K562 (cell line): ENCODE results near the gene A2ML1. TPM values are rescaled to one million over a fixed set of nuclear protein-coding genes. Genes with fewer than 3 reads are reported as not detected.

Source experiments
- ATAC-seq: fragments of 200-7000 bp; cut with Tn5 transposase; 3 replicates; pipeline ENCODE4 v1.9.1; 2020; ENCODE audit warnings: moderate library complexity
- BruUV-seq: library from RNA; stranded (reverse); fragments of 400-500 nt; replicated peaks from 2 replicates; lab custom pipeline; 2021; lab: Mats Ljungman, UMichigan
- CTCF ChIA-PET: fragments of 300-600 bp; formaldehyde crosslinking; extraction: SDS; loops from one replicate; lab custom pipeline; 2021; ENCODE audit warnings: low intra/inter-chr PET ratio; lab: Yijun Ruan, JAX
- POLR2A ChIA-PET: fragments of 300-600, 350-650 bp; sonication (Branson Sonifier 250); formaldehyde crosslinking; extraction: SDS; loops from one replicate; lab custom pipeline; 2021; ENCODE audit warnings: antibody characterized with exemption, inconsistent platforms; lab: Yijun Ruan, JAX
- DNase-seq, 4 experiments: peaks; one replicate each; pipeline versions ENCODE4 v3.0.0 to v3.0.0-alpha.2; 2011 to 2018; ENCODE audit warnings: low spot score in 3 of 4, mixed read lengths in 3 of 4; ENCODE audit errors: extremely low read depth in 1 of 4
- FAIRE-seq: peaks from 2 replicates; lab custom pipeline; 2011; peaks lifted over from hg19 to GRCh38; lab: Jason Lieb, UNC
- H2AFZ ChIP-seq: 2 replicates; pipeline ENCODE4 v1.6.0; 2011; ENCODE audit warnings: low read depth, low read length, control low read depth, inconsistent platforms
- H3K27ac ChIP-seq: fragments of 200-600 bp; 3 replicates; pipeline ENCODE4 v1.8.0; 2011; ENCODE audit warnings: low read depth, mild to moderate bottlenecking, control low read depth, inconsistent platforms, low read length, moderate library complexity, mixed read lengths; ENCODE audit errors: extremely low read depth
- H3K27me3 ChIP-seq, 2 experiments: fragments of 300-600 bp in 1 of 2; 2 replicates in 1 of 2; 3 replicates in 1 of 2; pipeline versions ENCODE4 v1.6.0 to v1.8.0; 2011; ENCODE audit warnings: inconsistent platforms in 2 of 2, low read length in 2 of 2, mild to moderate bottlenecking in 1 of 2, mixed read lengths in 1 of 2, moderate library complexity in 1 of 2; ENCODE audit not compliant: control insufficient read depth in 2 of 2, insufficient read depth in 2 of 2
- H3K36me3 ChIP-seq: fragments of 300-600 bp; 3 replicates; pipeline ENCODE4 v1.8.0; 2011; ENCODE audit warnings: mild to moderate bottlenecking, low read length, inconsistent platforms; ENCODE audit not compliant: control insufficient read depth, insufficient read depth
- H3K4me1 ChIP-seq, 2 experiments: fragments of 200-600 bp in 1 of 2; replicated peaks in 1 of 2; 2 replicates in 1 of 2; 3 replicates in 1 of 2; pipeline versions ENCODE4 v1.5.1 to v1.8.0; 2011; ENCODE audit warnings: inconsistent platforms in 2 of 2, low read length in 2 of 2, mild to moderate bottlenecking in 1 of 2, mixed read lengths in 1 of 2, moderate library complexity in 1 of 2; ENCODE audit not compliant: control insufficient read depth in 2 of 2, insufficient read depth in 2 of 2
- H3K4me2 ChIP-seq: 2 replicates; pipeline ENCODE4 v1.6.1; 2011; ENCODE audit warnings: low read length, control low read depth, inconsistent platforms, mixed read lengths; ENCODE audit not compliant: insufficient read depth
- H3K4me3 ChIP-seq: fragments of 200-600 bp; sonication (generic), shearing (Covaris generic); 2 replicates; pipeline ENCODE4 v1.5.1; 2016; ENCODE audit warnings: control low read depth, inconsistent platforms
- H3K79me2 ChIP-seq: fragments of 200-600 bp; 3 replicates; pipeline ENCODE4 v1.8.0; 2011; ENCODE audit warnings: low read length, inconsistent platforms; ENCODE audit not compliant: control insufficient read depth, insufficient read depth
- H3K9ac ChIP-seq, 2 experiments: 2 replicates each; pipeline versions ENCODE4 v1.6.0 to v1.6.1; 2011; ENCODE audit warnings: low read depth in 2 of 2, low read length in 2 of 2, control low read depth in 1 of 2, inconsistent platforms in 1 of 2, mild to moderate bottlenecking in 1 of 2, mixed read lengths in 1 of 2; ENCODE audit not compliant: insufficient read depth in 1 of 2
- H3K9me1 ChIP-seq: one replicate; pipeline ENCODE4 v1.6.0; 2011; ENCODE audit warnings: inconsistent platforms, mild to moderate bottlenecking, low read length, moderate library complexity; ENCODE audit not compliant: control insufficient read depth, insufficient read depth
- H3K9me3 ChIP-seq: replicated peaks from 2 replicates; pipeline ENCODE4 v1.5.1; 2011; ENCODE audit warnings: low read depth, low read length, inconsistent platforms; ENCODE audit not compliant: control insufficient read depth, insufficient read depth
- H4K20me1 ChIP-seq: replicated peaks from 2 replicates; pipeline ENCODE4 v1.6.1; 2011; ENCODE audit warnings: low read length, inconsistent platforms, mixed read lengths; ENCODE audit not compliant: control insufficient read depth, insufficient read depth
- CREB3 ChIP-seq: fragments of 450-650 bp; conservative IDR thresholded peaks from 2 replicates; pipeline ENCODE4 v1.6.1; 2016; ENCODE audit warnings: missing genetic modification characterization, low read depth, mild to moderate bottlenecking, missing compliant biosample characterization, moderate library complexity
- GABPA ChIP-seq: fragments of 200-800 bp; sonication (Bioruptor generic); conservative IDR thresholded peaks from 2 replicates; pipeline ENCODE4 v1.6.1; 2016; ENCODE audit warnings: low read depth, missing genetic modification characterization, missing compliant biosample characterization
- NR2C1 ChIP-seq, 2 experiments: fragments of 450-650 bp; IDR thresholded peaks; 2 replicates each; pipeline ENCODE4 v1.6.1; 2017; ENCODE audit warnings: mild to moderate bottlenecking in 2 of 2, antibody characterized with exemption in 1 of 2, inconsistent platforms in 1 of 2, missing compliant biosample characterization in 1 of 2, missing genetic modification characterization in 1 of 2
- NR4A1 ChIP-seq, 2 experiments: fragments of 250-450 bp in 1 of 2; fragments of 450-650 bp in 1 of 2; sonication (Bioruptor Pico) in 1 of 2; IDR thresholded peaks; 2 replicates each; pipeline versions ENCODE4 v1.4.0 to v1.6.1; 2016 to 2020; ENCODE audit warnings: mild to moderate bottlenecking in 2 of 2, missing compliant biosample characterization in 1 of 2, missing genetic modification characterization in 1 of 2, moderate library complexity in 1 of 2
- ZC3H8 ChIP-seq: fragments of 450-650 bp; IDR thresholded peaks from 2 replicates; pipeline ENCODE4 v1.6.1; 2017
- ZNF253 ChIP-seq: fragments of 250-450 bp; sonication (Bioruptor Pico); conservative IDR thresholded peaks from 2 replicates; pipeline ENCODE4 v1.6.1; 2021; ENCODE audit warnings: mild to moderate bottlenecking
- ZNF592 ChIP-seq: fragments of 450-650 bp; IDR thresholded peaks from 2 replicates; pipeline ENCODE4 v1.6.1; 2017; ENCODE audit warnings: antibody characterized with exemption, mild to moderate bottlenecking
- WGBS: fragments of 100-300 bp; shearing (Covaris generic); methylation state at CpG from one replicate; pipeline ENCODE4 v1.1.6; 2016; ENCODE audit warnings: low coverage, mixed read lengths; ENCODE audit not compliant: insufficient coverage; ENCODE audit errors: missing lambda C conversion rate; 5-methylcytosine and 5-hydroxymethylcytosine counted together
- in situ Hi-C: fragments of 300-500 bp; cut with MboI; formaldehyde crosslinking; loops from 4 replicates; pipeline ENCODE4 v1.15.0; 2018; ENCODE audit warnings: inconsistent platforms, mixed read lengths
- intact Hi-C: fragments of 100-400 bp; cut with micrococcal nuclease; formaldehyde crosslinking; loops from 2 replicates; pipeline ENCODE4 v1.14.2; 2022
- polyA plus RNA-seq, 8 experiments: library from polyadenylated mRNA; depleted of rRNA in 4 of 8; stranded (reverse) in 5 of 8; unstranded in 3 of 8; fragments of >200 nt; fragmentation: Nextera tagmentation in 2 of 8; fragmentation: Illumina TruSeq in 1 of 8; extraction: Ambion mirVana in 2 of 8; extraction: Trizol in 1 of 8; gene quantifications; 2 replicates each; pipeline versions ENCODE4 v1.2.1 to v1.2.3, GENCODE V29; 2011 to 2014; ENCODE audit warnings: inconsistent platforms in 1 of 8, missing spikeins in 1 of 8
- total RNA-seq, 7 experiments: library from RNA; depleted of rRNA in 6 of 7; stranded (reverse); fragments of >200 nt in 6 of 7; fragmentation: Illumina TruSeq in 2 of 7; extraction: Trizol in 2 of 7; gene quantifications; 2 replicates each; pipeline versions ENCODE4 v1.2.1 to v1.2.3, GENCODE V29; 2011 to 2021; ENCODE audit warnings: low replicate concordance in 1 of 7

The A2ML1 gene
- total and polyA plus RNA-seq, 9 of the 15 experiments (the other 6 are each of a cell fraction or from before 2014, with no cell fraction given): 0.04 to 0.47 (median 0.13) TPM

GRCh38 chr12:8832500-8832899 is 10.1 kb downstream of the A2ML1 start:
- ATAC-seq (no peak), FAIRE-seq (no peak), DNase-seq (no peak)
- Histone ChIP-seq H3K27me3 (no peaks in the 10 kb centered on the region), H2AFZ (0 out of 2 replicates have a peak overlapping the region, but pooled peaks have one; percentile 16), H3K4me3 (no peak overlapping the region), H3K36me3 (no peaks in the 10 kb centered on the region), H3K9ac (no peak overlapping the region), H3K4me2 (no peak overlapping the region), H3K27ac (no peak overlapping the region), H3K9me3 (no peaks in the 10 kb centered on the region), H4K20me1 (no peaks in the 10 kb centered on the region), H3K79me2 (no peaks in the 10 kb centered on the region), H3K4me1 (peaks cover 17 to 21% of the 10 kb centered on the region in 2 experiments; a peak in 4 of 5 replicates), H3K9me1 (no peaks in the 10 kb centered on the region)
- TF ChIP-seq NR2C1 (IDR thresholded peaks at IDR 0.05) (no peak), NR2C1 (tag; IDR thresholded peaks at IDR 0.05) (0 out of 2 replicates have a peak, but pooled peaks have one; percentile 19), CREB3 (tag) (0 out of 2 replicates have a peak, but pooled peaks have one; percentile 31), GABPA (tag) (no peak), ZNF592 (peak; percentile 82), NR4A1 (CRISPR knock-in tag; IDR thresholded peaks at IDR 0.05) (no peak), NR4A1 (tag; IDR thresholded peaks at IDR 0.05) (peak; percentile 37; the same call in 1 of the 2 replicates), ZNF253 (CRISPR knock-in tag) (no peak), ZC3H8 (no peak)
- 50% methylated on average over 6 of the region's 6 CpGs for WGBS
- ChIA-PET CTCF (no interaction called here), POLR2A (no interaction called here)
- BruUV-seq: no TSS peak
- intact Hi-C loops: no loop called here
- in situ Hi-C loops: no loop called here
